SK-N-SH treated with all-trans-retinoic acid at 6 μM for 48 hours (cell line): ENCODE results near the gene SERPINB6.

ENCODE experiments used
- ARNTL ChIP-seq: fragments of 450-650 bp; formaldehyde crosslinking; IDR thresholded peaks from 2 replicates; pipeline ENCODE4 v1.5.0; 2020; ENCODE audit warnings: low read depth, mild to moderate bottlenecking, moderate library complexity, borderline replicate concordance
- CSRNP3 ChIP-seq: fragments of 250-450 bp; sonication (Bioruptor Pico); IDR thresholded peaks from 2 replicates; pipeline ENCODE4 v1.5.1; 2021; ENCODE audit warnings: mild to moderate bottlenecking, moderate library complexity
- ESRRG ChIP-seq: fragments of 250-450 bp; sonication (Bioruptor Pico); IDR thresholded peaks from 2 replicates; pipeline ENCODE4 v1.6.1; 2021; ENCODE audit warnings: mild to moderate bottlenecking
- GLIS3 ChIP-seq: fragments of 250-450 bp; sonication (Bioruptor Pico); IDR thresholded peaks from 2 replicates; pipeline ENCODE4 v1.5.0; 2020; ENCODE audit warnings: mild to moderate bottlenecking, moderate library complexity
- ISL1 ChIP-seq: fragments of 250-450 bp; sonication (Bioruptor Pico); IDR thresholded peaks from 2 replicates; pipeline ENCODE4 v2.1.2; 2022; ENCODE audit warnings: mild to moderate bottlenecking, moderate library complexity
- PATZ1 ChIP-seq: fragments of 250-450 bp; sonication (Bioruptor Pico); IDR thresholded peaks from 2 replicates; pipeline ENCODE4 v1.8.0; 2020; ENCODE audit warnings: mild to moderate bottlenecking, moderate library complexity, borderline replicate concordance
- RARB ChIP-seq: fragments of 250-450 bp; sonication (Bioruptor Pico); IDR thresholded peaks from 2 replicates; pipeline ENCODE4 v1.8.0; 2021; ENCODE audit warnings: mild to moderate bottlenecking, moderate library complexity
- TCF4 ChIP-seq: fragments of 250-450 bp; sonication (Bioruptor Pico); IDR thresholded peaks from 2 replicates; pipeline ENCODE4 v1.8.0; 2021; ENCODE audit warnings: mild to moderate bottlenecking, moderate library complexity, borderline replicate concordance
- TOX ChIP-seq: fragments of 250-450 bp; sonication (Bioruptor Pico); IDR thresholded peaks from 2 replicates; pipeline ENCODE4 v1.8.0; 2021; ENCODE audit warnings: mild to moderate bottlenecking, moderate library complexity, borderline replicate concordance
- TSHZ2 ChIP-seq: fragments of 250-450 bp; sonication (Bioruptor Pico); IDR thresholded peaks from 2 replicates; pipeline ENCODE4 v1.5.0; 2020; ENCODE audit warnings: mild to moderate bottlenecking, moderate library complexity
- ZC3H10 ChIP-seq: fragments of 250-450 bp; sonication (Bioruptor Pico); IDR thresholded peaks from 2 replicates; pipeline ENCODE4 v1.5.1; 2021; ENCODE audit warnings: mild to moderate bottlenecking, moderate library complexity
- ZFP3 ChIP-seq: fragments of 250-450 bp; sonication (Bioruptor Pico); IDR thresholded peaks from 2 replicates; pipeline ENCODE4 v1.5.0; 2020; ENCODE audit warnings: mild to moderate bottlenecking, moderate library complexity
- ZNF565 ChIP-seq: fragments of 450-650 bp; formaldehyde crosslinking; conservative IDR thresholded peaks from 2 replicates; pipeline ENCODE4 v1.5.0; 2020; ENCODE audit warnings: low read depth, mild to moderate bottlenecking, moderate library complexity
- ZNF8 ChIP-seq: fragments of 450-650 bp; formaldehyde crosslinking; IDR thresholded peaks from 2 replicates; pipeline ENCODE4 v1.5.0; 2020; ENCODE audit warnings: mild to moderate bottlenecking, moderate library complexity

- TF ChIP-seq ZNF565 (CRISPR knock-in tag) (no peak), PATZ1 (CRISPR knock-in tag) (no peak), RARB (CRISPR knock-in tag) (no peak), GLIS3 (CRISPR knock-in tag) (no peak), CSRNP3 (no peak), ZC3H10 (CRISPR knock-in tag) (no peak), TSHZ2 (CRISPR knock-in tag) (no peak), ISL1 (CRISPR knock-in tag) (no peak), TOX (CRISPR knock-in tag) (no peak), ESRRG (CRISPR knock-in tag) (no peak), TCF4 (CRISPR knock-in tag) (no peak), ARNTL (CRISPR knock-in tag) (no peak), ZNF8 (CRISPR knock-in tag) (no peak), ZFP3 (CRISPR knock-in tag) (no peak)
Measured at GRCh38 chr6:2962636-2963035, 8.7 kb downstream of the SERPINB6 start.
